GM21381 (cell line): ENCODE results near the gene COQ8A.

Experiments used
- ATAC-seq: cut with Tn5 transposase; IDR thresholded peaks from one replicate; pipeline ENCODE4 v1.9.1; 2021; ENCODE audit warnings: mild to moderate bottlenecking, moderate library complexity; ENCODE audit not compliant: unreplicated experiment

The COQ8A gene

DNA sequence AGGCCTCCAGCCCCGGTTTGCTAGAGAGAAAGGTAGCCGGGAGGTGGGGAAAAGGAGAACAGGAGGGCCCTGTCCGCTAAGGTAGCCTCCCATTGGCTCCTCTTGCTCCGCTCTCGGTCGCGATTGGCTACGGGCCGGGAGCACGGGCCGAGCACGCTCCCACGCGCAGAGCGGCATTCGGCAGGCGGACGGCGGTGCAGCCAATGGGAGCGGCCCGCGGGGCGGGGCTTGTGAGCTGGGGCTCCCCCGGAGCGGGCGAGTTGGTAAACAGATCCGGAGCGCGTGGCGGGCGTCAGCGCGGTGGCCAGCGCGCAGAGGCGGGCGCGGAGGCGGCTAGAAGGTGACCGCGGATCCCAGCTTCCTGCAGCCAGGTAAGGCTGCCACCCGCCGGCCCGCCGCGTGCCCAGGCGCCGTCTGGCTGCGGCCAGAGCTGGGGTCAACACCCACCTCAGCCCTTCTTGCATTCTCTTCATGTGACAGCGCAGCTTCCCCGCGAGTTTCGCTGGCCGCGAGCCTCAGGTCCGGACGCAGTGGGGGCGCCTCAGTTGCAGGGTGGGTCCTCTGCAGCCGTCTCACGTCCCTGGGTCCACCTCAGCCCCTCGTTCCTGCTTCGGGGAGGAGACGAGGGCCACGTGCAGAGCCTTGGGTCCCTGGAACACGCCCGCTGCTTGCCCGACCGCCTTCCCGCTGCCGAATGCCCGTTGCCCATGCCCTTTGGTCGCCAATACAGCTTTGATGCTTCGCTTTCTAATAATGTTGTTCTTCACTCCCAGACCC lies at the start of gene COQ8A:
COQ8A (plus strand) TSS at position 266 of the 777 bp plus-strand sequence. CDS start 21,092 bp downstream, outside the sequence.
- peak; percentile 96 for ATAC-seq

- ATAC-seq: no peak
These were observed 49.6 kb upstream of the COQ8A start for GRCh38 chr1:226890331-226891108.

DNA sequence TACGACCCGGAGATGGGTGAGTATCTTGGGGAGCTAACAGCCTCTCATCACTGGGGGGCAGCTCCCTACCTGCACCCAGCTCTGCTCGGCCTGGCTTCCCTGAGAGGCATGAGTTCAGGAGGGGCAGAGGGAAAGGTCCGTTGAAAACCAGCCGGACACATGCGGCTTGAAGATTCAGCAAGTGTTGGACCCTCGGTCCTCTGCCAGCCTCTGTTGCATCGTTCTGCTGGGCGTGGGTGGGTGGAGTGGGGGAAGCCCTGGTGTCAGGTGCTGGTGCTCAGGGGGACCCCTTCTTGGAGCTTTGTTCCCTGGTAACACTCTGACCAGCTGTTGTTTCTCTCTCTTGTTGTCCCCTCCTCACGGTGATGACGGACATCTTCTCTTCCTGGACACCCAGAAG lies 48.7 kb upstream of the COQ8A start:
- no peak for ATAC-seq

DNA sequence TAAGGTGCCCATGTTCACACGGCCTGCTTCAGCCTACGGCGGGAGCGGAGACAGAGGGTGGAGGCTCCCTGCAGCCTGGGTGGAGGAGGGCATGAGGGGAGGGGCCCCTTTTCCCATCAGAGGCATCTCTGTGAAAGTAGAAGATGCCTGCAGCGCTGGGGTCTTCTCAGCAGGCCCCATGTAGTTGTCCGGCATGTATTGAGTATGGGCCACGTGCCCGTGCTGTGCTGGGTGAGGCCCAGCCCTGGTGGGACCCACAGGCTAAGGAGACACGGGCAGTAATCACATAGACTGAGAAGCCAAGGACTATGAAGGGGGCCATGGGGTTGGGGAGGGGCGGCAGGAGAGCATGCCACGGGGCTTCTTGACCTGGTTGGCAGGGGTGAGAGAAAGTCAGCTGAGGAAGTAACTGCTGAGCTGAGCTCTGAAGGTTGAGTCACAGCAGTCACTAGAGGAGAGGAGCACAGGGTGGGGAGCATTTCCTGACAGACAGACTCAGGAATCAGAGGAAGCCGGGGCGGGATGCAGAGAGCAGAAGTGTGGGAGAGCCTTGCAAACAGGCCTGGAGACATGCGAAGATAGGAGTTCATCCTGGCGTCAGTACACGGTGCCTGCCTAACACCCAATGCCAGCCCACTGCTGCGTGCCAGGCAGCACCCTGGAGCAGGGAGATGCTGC lies 48.1 kb upstream of the COQ8A start:
- no peak for ATAC-seq

DNA sequence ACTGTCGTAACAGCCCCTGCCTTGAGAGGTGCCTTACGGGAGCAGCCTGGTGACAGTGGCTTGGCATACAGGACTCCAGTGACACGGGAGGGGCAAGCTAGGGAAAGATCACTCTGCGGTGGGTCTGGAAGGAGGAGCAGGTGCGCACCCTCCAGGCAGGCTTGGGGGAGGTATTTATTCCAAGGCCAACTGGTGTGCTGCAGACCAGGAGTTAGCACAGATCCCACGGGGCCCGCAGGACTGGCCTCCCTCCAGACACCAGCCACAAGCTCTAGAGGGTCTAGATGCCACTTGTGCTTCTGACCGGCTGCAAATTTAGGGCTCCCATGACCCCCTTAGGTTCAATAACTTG lies 47.6 kb upstream of the COQ8A start:
- ATAC-seq: no peak

- ATAC-seq: no peak
These were observed 46.2 kb upstream of the COQ8A start for GRCh38 chr1:226893936-226894335.

DNA sequence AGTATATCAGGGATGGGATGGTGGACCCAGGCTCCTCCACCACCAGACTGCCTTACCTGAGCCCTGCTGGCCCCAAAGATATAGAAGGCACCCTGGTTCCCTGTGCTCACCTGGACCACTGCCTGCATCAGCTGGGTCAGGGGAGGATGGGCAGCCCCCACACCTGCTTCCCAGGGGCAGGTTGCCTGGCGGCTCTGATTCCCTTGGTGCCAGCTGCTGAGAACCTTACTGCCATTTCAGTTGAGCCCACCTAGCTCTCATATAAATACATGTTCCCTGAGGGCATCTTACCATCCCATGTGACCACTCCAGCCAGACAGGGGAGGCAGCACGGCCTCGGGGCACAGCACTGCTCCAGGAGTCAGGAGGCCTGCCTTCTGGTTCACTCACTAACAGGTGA lies 45.3 kb upstream of the COQ8A start:
- no peak for ATAC-seq

GRCh38 chr1:226895644-226896043 lies 44.5 kb upstream of the COQ8A start:
- ATAC-seq: no peak

GRCh38 chr1:226898246-226898645 lies 41.8 kb upstream of the COQ8A start:
- no peak for ATAC-seq

GRCh38 chr1:226901421-226901820 lies 38.7 kb upstream of the COQ8A start:
- ATAC-seq: no peak

- no peak for ATAC-seq
These were observed 37.5 kb upstream of the COQ8A start for GRCh38 chr1:226902601-226903000.

DNA sequence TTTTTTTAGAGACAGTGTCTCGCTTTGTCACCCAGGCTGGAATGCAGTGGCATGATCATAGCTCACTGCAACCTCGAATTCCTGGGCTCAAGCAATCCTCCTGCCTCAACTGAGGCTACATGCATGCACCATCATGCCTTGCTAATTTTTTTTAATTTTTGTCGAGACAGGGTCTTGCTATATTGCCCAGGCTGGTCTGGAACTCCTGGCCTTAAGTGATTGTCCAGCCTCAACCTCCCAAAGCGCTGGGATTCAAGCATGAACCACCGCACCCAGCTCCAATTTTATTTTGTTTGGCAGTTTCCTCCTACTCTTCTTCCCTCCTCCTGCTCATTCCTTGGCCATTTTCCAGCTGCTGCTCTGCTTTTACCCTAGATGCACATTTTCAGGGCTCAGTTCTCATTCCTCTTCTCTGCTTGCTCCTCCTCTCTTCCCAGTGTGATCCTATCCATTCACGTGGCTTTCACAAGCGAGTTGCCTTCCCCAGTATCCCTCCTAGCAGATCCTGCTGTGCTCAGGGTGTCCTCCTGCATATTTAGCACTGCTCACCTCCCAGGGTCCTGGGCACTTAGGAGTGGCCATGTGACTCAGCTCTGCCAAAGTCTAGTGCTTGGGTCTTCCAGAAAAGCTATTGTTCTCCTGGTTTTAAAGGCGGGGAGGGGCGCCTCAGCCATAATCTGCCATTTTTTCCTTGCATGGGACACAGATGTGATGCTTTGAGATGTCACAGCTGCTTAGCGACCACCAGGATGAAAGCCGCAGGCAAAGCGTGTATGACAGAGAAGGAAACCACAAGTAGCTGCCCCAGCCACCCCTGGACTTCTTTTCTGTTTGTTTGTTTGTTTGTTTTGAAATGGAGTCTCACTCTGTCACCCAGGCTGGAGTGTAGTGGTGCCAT lies 36.0 kb upstream of the COQ8A start:
- no peak for ATAC-seq

DNA sequence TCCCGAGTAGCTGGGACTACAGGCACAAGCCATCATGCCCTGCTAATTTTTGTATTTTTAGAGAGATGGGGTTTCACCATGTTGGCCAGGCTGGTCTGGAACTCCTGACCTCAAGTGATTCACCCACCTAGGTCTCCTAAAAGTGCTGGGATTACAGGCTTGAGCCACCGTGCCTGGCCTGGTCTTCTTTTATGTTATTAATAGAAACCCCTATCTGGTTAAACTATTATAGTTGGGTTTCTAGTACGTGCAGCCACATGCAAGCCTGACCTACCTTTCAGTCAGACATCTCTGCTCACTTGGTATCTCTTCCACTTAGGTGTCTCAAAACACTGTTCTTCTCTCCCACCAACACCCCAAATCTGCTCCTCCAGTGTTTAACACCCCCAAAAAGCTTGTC lies 35.3 kb upstream of the COQ8A start:
- ATAC-seq: no peak

DNA sequence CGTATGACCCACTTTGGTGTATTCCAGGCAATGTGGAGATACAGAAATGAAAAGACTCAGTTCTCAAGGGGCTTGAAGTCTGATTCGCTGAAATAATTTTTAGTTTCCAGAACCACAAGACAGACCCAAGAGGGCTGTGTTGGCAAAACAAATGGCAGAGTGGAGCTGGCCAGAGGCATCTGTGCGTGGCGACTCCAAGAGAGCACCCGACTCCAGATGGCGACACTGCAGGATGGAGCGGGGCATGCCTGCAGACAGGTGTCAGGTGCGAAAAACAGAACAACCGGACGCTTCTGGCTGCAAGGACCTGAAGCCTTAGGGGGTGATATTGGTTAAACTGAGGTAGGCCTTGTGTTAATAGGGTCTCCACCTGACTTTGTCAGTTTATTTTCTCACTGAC lies 31.7 kb upstream of the COQ8A start:
- ATAC-seq: no peak

DNA sequence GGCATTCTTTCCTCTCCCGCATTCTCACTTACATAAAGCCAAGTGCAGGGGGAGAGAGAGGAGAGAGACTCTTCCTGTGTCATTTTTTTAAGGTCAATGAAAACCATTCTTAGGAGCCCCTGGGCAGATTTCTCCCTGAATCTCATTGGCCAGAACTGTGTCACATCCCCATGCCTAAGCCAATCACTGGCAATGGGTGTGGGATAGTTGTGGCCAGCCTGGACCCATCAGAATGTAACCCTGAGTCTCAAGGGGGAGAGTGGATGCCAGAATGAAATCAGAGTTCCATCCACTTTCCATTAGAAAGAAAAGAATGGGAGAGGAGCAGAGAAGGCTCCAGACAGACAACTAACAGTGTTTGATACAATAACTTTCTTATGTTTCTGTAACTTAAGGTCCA lies 31.2 kb upstream of the COQ8A start:
- ATAC-seq: no peak

GRCh38 chr1:226912587-226913176 lies 27.4 kb upstream of the COQ8A start:
- peak; percentile 49 for ATAC-seq

DNA sequence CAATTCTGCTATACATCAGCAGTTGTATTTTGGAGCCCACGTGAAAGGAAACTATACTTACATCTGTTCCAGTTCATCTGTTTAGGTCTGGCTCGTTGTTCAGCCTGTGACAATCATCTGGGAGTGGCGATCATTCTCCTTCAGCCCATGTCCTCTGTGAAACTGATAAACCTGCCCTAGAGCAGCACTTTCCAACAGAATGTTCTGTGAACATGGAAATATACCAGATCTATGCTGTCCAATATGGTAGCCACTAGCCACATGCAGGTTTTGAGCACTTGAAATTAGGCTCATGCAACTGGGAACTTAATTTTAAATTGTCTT lies 24.5 kb upstream of the COQ8A start:
- peak; percentile 20 for ATAC-seq

- no peak for ATAC-seq
These were observed 23.6 kb upstream of the COQ8A start for GRCh38 chr1:226916497-226916896.

DNA sequence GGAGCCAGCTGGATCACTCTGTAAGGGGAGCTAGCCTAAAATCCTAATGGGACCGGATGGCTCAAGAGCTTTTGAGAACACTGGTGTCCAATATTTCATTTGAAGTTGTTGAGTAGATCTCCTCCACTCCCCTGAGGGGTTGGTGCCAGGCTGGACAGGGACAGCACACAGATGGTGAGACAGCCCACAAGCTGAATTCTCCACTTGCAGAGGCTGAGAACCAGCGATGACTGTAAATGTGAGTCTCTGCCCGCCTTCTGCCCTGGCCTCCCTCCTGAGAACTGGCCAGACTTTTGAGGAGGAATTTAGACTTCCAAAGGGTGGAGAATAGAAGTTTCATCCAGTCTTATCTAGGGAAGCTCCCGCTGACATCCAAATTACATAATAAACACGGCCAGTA lies 20.5 kb upstream of the COQ8A start:
- no peak for ATAC-seq

DNA sequence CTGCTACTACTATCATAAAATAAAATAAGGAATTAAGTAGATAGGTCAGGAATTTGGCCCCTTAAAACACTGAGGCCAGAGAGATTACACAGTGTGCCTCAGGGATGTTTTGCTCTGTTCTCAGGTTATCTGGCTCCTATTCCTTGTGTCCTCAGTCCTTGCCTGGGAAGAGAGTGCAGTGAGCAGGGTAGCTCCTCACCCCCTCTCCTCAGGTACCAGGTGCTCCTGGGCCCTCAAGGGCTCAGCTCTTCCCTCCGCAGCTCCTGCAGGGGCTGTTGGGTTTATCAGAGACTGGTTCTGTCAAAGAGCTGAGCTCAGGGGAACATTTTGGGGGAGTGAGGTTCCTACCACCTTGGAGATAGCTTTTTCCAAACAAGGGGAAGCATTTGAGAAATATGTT lies 20.1 kb upstream of the COQ8A start:
- ATAC-seq: no peak

GRCh38 chr1:226920446-226920894 lies 19.6 kb upstream of the COQ8A start:
- ATAC-seq: no peak
